Measurements from ENCODE around the gene MRC2.
"Not testable (repeated sequence)": the region's sequence is repeated elsewhere in the genome, so short reads cannot be mapped to it uniquely, and the experiment has no call there.

Gene MRC2

GRCh38 chr17:62684179-62684578 lies 56.7 kb downstream of the MRC2 start:
- DNase-seq, result no peak

- no peak for DNase-seq
Observed at GRCh38 chr17:62687997-62688396, 60.5 kb downstream of the MRC2 start.

- no peak for DNase-seq
Observed at GRCh38 chr17:62688398-62689160, 61.1 kb downstream of the MRC2 start.

- no peak for DNase-seq
Observed at GRCh38 chr17:62689441-62690167, 62.1 kb downstream of the MRC2 start.

DNA sequence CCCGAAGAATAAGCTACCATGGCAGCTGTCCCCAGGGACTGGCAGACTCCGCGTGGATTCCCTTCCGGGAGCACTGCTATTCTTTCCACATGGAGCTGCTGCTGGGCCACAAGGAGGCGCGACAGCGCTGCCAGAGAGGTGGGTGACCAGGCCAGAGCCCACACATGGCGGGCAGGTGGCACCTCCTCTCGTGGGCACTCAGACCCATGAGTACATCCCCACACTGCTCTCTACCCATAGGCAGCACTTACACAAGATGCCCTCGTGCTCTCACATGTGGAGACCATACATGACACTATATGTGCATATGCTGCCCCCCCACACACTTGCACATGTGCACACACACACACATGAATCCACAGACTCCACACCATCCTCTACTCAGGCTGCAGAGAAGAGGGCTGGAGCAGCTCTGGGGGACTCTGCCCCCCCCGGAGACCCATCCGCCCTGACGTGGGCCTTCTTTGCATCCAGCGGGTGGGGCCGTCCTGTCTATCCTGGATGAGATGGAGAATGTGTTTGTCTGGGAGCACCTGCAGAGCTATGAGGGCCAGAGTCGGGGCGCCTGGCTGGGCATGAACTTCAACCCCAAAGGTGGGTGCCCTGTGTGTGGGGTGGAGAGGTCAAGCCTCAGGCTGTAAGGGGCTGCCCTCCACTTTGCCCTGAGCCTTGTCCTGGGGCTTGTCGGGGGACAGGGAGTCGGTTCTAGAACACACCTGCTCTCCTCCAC lies 62.9 kb downstream of the MRC2 start:
- no peak for DNase-seq

- DNase-seq, result not testable (repeated sequence)
Observed at GRCh38 chr17:62691589-62691915, 64.1 kb downstream of the MRC2 start.

DNA sequence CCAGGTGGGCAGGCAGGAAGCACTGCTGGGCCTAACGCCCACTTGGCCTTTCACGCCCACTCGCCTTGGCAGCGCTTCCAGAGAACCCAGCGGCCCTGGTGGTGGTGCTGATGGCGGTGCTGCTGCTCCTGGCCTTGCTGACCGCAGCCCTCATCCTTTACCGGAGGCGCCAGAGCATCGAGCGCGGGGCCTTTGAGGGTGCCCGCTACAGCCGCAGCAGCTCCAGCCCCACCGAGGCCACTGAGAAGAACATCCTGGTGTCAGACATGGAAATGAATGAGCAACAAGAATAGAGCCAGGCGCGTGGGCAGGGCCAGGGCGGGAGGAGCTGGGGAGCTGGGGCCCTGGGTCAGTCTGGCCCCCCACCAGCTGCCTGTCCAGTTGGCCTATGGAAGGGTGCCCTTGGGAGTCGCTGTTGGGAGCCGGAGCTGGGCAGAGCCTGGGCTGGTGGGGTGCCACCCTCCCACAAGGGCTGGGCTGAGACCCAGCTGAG lies 64.7 kb downstream of the MRC2 start:
- no peak for DNase-seq

GRCh38 chr17:62692721-62693431 lies 65.4 kb downstream of the MRC2 start:
- DNase-seq, result peak; percentile 42

GRCh38 chr17:62693616-62694409 lies 66.3 kb downstream of the MRC2 start:
- DNase-seq, result no peak

DNA sequence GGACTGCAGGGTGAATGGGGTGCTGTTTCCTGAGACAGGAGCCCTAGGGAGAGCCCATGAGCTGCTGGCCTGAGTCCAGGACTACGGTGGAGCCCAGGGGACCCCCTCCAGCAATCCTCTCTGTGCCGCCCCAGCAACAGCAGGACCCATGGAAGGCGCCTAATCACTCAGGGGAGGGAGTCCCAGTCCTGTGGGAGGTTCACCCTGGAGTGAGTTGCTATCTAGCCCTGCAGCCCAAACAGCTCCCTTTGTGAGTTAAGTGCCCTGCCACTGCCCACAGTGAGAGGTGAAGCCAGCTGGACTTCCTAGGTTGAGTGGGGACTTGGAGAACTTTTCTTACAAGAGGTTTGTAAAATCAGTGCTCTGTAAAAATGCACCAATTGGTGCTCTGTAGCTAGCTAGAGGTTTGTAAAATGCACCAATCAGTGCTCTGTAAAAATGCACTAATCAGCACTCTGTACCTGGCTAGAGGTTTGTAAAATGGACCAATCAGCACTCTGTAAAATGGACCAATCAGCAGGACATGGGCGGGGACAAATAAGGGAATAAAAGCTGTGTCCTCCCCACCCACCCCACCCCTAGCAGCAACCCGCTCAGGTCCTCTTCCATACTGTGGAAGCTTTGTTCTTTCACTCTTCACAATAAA lies 67.7 kb downstream of the MRC2 start:
- DNase-seq, result not testable (repeated sequence)

DNA sequence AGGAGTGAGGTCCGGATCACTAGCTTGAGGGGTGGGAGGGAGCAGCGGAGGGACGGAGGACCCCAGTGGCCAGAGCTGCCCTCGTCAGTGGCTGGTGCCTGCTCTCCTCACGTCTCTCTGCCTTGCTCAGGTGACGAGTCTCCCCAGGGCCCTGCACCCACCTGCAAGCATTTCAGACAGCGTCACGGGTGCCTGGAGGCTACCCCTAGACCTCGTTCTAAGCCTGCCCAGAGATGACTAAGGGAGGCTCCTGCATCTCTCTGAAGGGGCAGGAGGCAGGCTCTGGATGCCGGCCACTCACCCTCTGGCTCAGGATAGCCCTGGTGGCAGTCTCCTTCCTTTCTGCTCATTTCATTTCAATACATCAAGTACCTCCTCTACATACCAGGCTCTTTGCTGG lies 68.8 kb downstream of the MRC2 start:
- no peak for DNase-seq

GRCh38 chr17:62696726-62697490 lies 69.4 kb downstream of the MRC2 start:
- DNase-seq, result no peak

GRCh38 chr17:62698459-62698858 lies 71.0 kb downstream of the MRC2 start:
- DNase-seq, result not testable (repeated sequence)

GRCh38 chr17:62700964-62701705 lies 73.7 kb downstream of the MRC2 start:
- no peak for DNase-seq

- no peak for DNase-seq
Observed at GRCh38 chr17:62701706-62702085, 74.2 kb downstream of the MRC2 start.

DNA sequence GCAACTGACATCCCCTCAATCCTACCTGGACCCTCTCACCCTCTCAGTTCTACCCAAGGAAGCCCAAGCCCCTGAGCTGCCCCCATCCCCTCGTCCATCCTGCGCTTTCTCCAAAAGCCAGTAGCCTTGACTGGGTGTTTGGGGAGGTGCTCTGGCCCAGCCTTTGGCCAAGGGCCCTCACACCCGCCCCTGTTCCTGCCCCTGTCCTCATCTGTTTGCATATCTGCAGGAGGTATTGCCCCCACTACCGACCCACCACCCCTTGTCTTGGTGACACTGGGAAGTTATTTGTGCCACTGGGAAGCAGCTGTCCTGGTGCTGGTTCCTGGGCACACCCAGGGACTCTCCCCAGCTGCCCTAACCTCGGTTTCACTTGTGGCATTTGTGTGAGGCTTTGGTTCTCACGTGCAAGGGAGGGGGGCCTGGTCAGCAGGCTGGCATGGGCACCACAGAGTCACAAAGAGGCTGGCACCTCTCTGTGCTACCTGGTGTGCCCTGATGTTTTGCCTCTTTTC lies 75.3 kb downstream of the MRC2 start:
- DNase-seq, result no peak

DNA sequence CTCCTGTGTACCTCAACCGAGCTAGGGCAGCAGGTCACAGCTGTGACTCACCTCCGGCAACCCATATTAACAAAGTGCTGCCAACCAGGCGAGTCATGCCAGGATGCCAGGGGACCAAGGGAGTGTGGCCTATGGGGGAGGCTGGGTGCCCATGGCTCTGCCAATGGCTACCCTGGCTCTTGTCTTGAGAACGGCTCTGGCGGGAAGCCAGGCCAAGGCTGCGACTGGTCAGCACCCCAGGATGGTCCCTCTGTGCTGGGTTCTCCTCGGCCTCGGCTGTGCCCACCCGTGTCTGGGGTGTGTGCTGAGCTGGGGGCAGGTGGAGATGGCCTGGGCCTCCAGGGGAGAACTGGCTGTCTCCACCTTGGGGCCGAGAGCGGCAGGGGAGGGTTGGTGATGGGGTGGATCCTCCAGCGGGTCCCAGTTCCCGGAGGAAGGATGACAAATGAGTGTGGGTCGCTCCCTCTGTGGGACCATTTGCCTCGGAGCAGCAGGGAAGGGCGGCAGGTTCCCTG lies 75.8 kb downstream of the MRC2 start:
- peak; percentile 74 for DNase-seq

GRCh38 chr17:62703776-62704380 lies 76.4 kb downstream of the MRC2 start:
- DNase-seq, result peak; percentile 72

- DNase-seq, result peak; percentile 61
Observed at GRCh38 chr17:62704381-62704971, 77.0 kb downstream of the MRC2 start.
